Measurements from ENCODE around the gene SLC49A4.

The SLC49A4 gene

GRCh38 chr3:122880624-122881023 is 85.8 kb downstream of the SLC49A4 start:
- DNase-seq: no peak
- H3K4me3 ChIP-seq (ENCODE audit: low read depth, low read length): no peak overlapping the region

GRCh38 chr3:122882361-122882947 is 87.6 kb downstream of the SLC49A4 start:
- no peak overlapping the region for H2BK120ac ChIP-seq (ENCODE audit: insufficient read depth, low read length, poor library complexity)
- H3K36me3 ChIP-seq (ENCODE audit: control insufficient read depth in 1 of 2, insufficient read depth in 2 of 2, low read length in 2 of 2): peaks cover 3 to 6% of the 10 kb centered on the region in 2 experiments
- no peaks in the 10 kb centered on the region for H3K79me1 ChIP-seq (ENCODE audit: low read length)
- H4K12ac ChIP-seq (ENCODE audit: low read depth, low read length): no peak overlapping the region
- no peak overlapping the region for H3K4me2 ChIP-seq (ENCODE audit: low read length)
- H2AFZ ChIP-seq (ENCODE audit: insufficient read depth, low read length, poor library complexity): no peak overlapping the region
- H3K4me3 ChIP-seq (ENCODE audit: low read depth, low read length): no peak overlapping the region
- no peak for DNase-seq
- H3K27me3 ChIP-seq (ENCODE audit: insufficient read depth, low read length): no peaks in the 10 kb centered on the region
- H3K9me3 ChIP-seq (ENCODE audit: insufficient read depth, low read depth, low read length): no peaks in the 10 kb centered on the region
- no peak overlapping the region for H3K4ac ChIP-seq (ENCODE audit: low read depth, low read length)
- no peak overlapping the region for H4K91ac ChIP-seq (ENCODE audit: low read depth, low read length)
- H3K9ac ChIP-seq (ENCODE audit: low read length): no peak overlapping the region
- WGBS (ENCODE audit: extremely low coverage, insufficient coverage, insufficient read length): no CpG with 5 or more reads among the region's 2 CpGs
- no peak overlapping the region for H2AK5ac ChIP-seq (ENCODE audit: low read length)
- H2BK5ac ChIP-seq (ENCODE audit: low read depth, low read length, poor library complexity): no peak overlapping the region
- no peak overlapping the region for H3K14ac ChIP-seq (ENCODE audit: low read length)
- H3K4me1 ChIP-seq (ENCODE audit: control insufficient read depth in 1 of 2, insufficient read depth in 2 of 2, low read length in 2 of 2): no peaks in the 10 kb centered on the region
- no peaks in the 10 kb centered on the region for H3K79me2 ChIP-seq (ENCODE audit: control insufficient read depth, insufficient read depth, low read length, poor library complexity)
- no peak overlapping the region for H3K18ac ChIP-seq (ENCODE audit: low read length)
- H2BK12ac ChIP-seq (ENCODE audit: low read length): no peak overlapping the region
- H3K23ac ChIP-seq (ENCODE audit: low read length): no peak overlapping the region
- H4K8ac ChIP-seq (ENCODE audit: low read depth, low read length): no peak overlapping the region
- H3K27ac ChIP-seq (ENCODE audit: low read depth, low read length): no peak overlapping the region

More at GRCh38 chr3:122880624-122881023, 85.8 kb downstream of the SLC49A4 start:
- Histone ChIP-seq H3K4me1 (ENCODE audit: control insufficient read depth in 1 of 2, insufficient read depth in 2 of 2, low read length in 2 of 2) (no peaks in the 10 kb centered on the region), H2BK120ac (ENCODE audit: insufficient read depth, low read length, poor library complexity) (no peak overlapping the region), H3K27ac (ENCODE audit: low read depth, low read length) (no peak overlapping the region), H3K18ac (ENCODE audit: low read length) (no peak overlapping the region), H4K91ac (ENCODE audit: low read depth, low read length) (no peak overlapping the region), H3K9me3 (ENCODE audit: insufficient read depth, low read depth, low read length) (no peaks in the 10 kb centered on the region), H3K4me2 (ENCODE audit: low read length) (no peak overlapping the region), H2BK5ac (ENCODE audit: low read depth, low read length, poor library complexity) (no peak overlapping the region), H2AFZ (ENCODE audit: insufficient read depth, low read length, poor library complexity) (no peak overlapping the region), H3K27me3 (ENCODE audit: insufficient read depth, low read length) (no peaks in the 10 kb centered on the region), H4K8ac (ENCODE audit: low read depth, low read length) (no peak overlapping the region), H3K36me3 (ENCODE audit: control insufficient read depth in 1 of 2, insufficient read depth in 2 of 2, low read length in 2 of 2) (peaks cover 3 to 4% of the 10 kb centered on the region in 2 experiments), H3K9ac (ENCODE audit: low read length) (no peak overlapping the region), H3K23ac (ENCODE audit: low read length) (no peak overlapping the region), H3K14ac (ENCODE audit: low read length) (no peak overlapping the region), H3K4ac (ENCODE audit: low read depth, low read length) (no peak overlapping the region), H2AK5ac (ENCODE audit: low read length) (no peak overlapping the region), H4K12ac (ENCODE audit: low read depth, low read length) (no peak overlapping the region), H3K79me2 (ENCODE audit: control insufficient read depth, insufficient read depth, low read length, poor library complexity) (no peaks in the 10 kb centered on the region), H2BK12ac (ENCODE audit: low read length) (no peak overlapping the region), H3K79me1 (ENCODE audit: low read length) (no peaks in the 10 kb centered on the region)
- no CpG with 5 or more reads among the region's 4 CpGs for WGBS (ENCODE audit: extremely low coverage, insufficient coverage, insufficient read length)

- Histone ChIP-seq H3K18ac (ENCODE audit: low read length) (no peak overlapping the region), H3K4me1 (ENCODE audit: control insufficient read depth in 1 of 2, insufficient read depth in 2 of 2, low read length in 2 of 2) (peaks cover 8 to 12% of the 10 kb centered on the region in 2 experiments), H4K8ac (ENCODE audit: low read depth, low read length) (no peak overlapping the region), H3K27me3 (ENCODE audit: insufficient read depth, low read length) (no peaks in the 10 kb centered on the region), H3K79me2 (ENCODE audit: control insufficient read depth, insufficient read depth, low read length, poor library complexity) (no peaks in the 10 kb centered on the region), H2BK120ac (ENCODE audit: insufficient read depth, low read length, poor library complexity) (no peak overlapping the region), H3K14ac (ENCODE audit: low read length) (no peak overlapping the region), H2BK5ac (ENCODE audit: low read depth, low read length, poor library complexity) (no peak overlapping the region), H3K9ac (ENCODE audit: low read length) (no peak overlapping the region), H4K12ac (ENCODE audit: low read depth, low read length) (no peak overlapping the region), H3K4me3 (ENCODE audit: low read depth, low read length) (no peak overlapping the region), H2AK5ac (ENCODE audit: low read length) (no peak overlapping the region), H4K91ac (ENCODE audit: low read depth, low read length) (no peak overlapping the region), H3K4me2 (ENCODE audit: low read length) (no peak overlapping the region), H3K23ac (ENCODE audit: low read length) (no peak overlapping the region), H3K9me3 (ENCODE audit: insufficient read depth, low read depth, low read length) (no peaks in the 10 kb centered on the region), H3K27ac (ENCODE audit: low read depth, low read length) (no peak overlapping the region), H3K4ac (ENCODE audit: low read depth, low read length) (no peak overlapping the region), H2AFZ (ENCODE audit: insufficient read depth, low read length, poor library complexity) (no peak overlapping the region), H3K79me1 (ENCODE audit: low read length) (peaks cover 6% of the 10 kb centered on the region), H3K36me3 (ENCODE audit: control insufficient read depth in 1 of 2, insufficient read depth in 2 of 2, low read length in 2 of 2) (peaks cover 0 to 3% of the 10 kb centered on the region in 2 experiments), H2BK12ac (ENCODE audit: low read length) (no peak overlapping the region)
- DNase-seq: no peak
- WGBS (ENCODE audit: extremely low coverage, insufficient coverage, insufficient read length): no CpG with 5 or more reads among the region's 4 CpGs
Measured at GRCh38 chr3:122886251-122886650, 91.4 kb downstream of the SLC49A4 start.

- no peak overlapping the region for H3K4me2 ChIP-seq (ENCODE audit: low read length)
- H3K18ac ChIP-seq (ENCODE audit: low read length): no peak overlapping the region
- no peak overlapping the region for H4K91ac ChIP-seq (ENCODE audit: low read depth, low read length)
- no peak overlapping the region for H2AFZ ChIP-seq (ENCODE audit: insufficient read depth, low read length, poor library complexity)
- no peak overlapping the region for H4K8ac ChIP-seq (ENCODE audit: low read depth, low read length)
- H3K79me2 ChIP-seq (ENCODE audit: control insufficient read depth, insufficient read depth, low read length, poor library complexity): no peaks in the 10 kb centered on the region
- no peak overlapping the region for H4K12ac ChIP-seq (ENCODE audit: low read depth, low read length)
- no peak overlapping the region for H3K4me3 ChIP-seq (ENCODE audit: low read depth, low read length)
- no peak overlapping the region for H3K23ac ChIP-seq (ENCODE audit: low read length)
- H2AK5ac ChIP-seq (ENCODE audit: low read length): no peak overlapping the region
- no peak overlapping the region for H3K27ac ChIP-seq (ENCODE audit: low read depth, low read length)
- H3K27me3 ChIP-seq (ENCODE audit: insufficient read depth, low read length): no peaks in the 10 kb centered on the region
- no CpG with 5 or more reads among the region's 4 CpGs for WGBS (ENCODE audit: extremely low coverage, insufficient coverage, insufficient read length)
- DNase-seq: no peak
- H3K4me1 ChIP-seq (ENCODE audit: control insufficient read depth in 1 of 2, insufficient read depth in 2 of 2, low read length in 2 of 2): peaks cover 8 to 12% of the 10 kb centered on the region in 2 experiments
- H2BK5ac ChIP-seq (ENCODE audit: low read depth, low read length, poor library complexity): no peak overlapping the region
- no peak overlapping the region for H3K14ac ChIP-seq (ENCODE audit: low read length)
- H3K9me3 ChIP-seq (ENCODE audit: insufficient read depth, low read depth, low read length): no peaks in the 10 kb centered on the region
- H3K36me3 ChIP-seq (ENCODE audit: control insufficient read depth in 1 of 2, insufficient read depth in 2 of 2, low read length in 2 of 2): peaks cover 0 to 2% of the 10 kb centered on the region in 2 experiments
- no peak overlapping the region for H2BK120ac ChIP-seq (ENCODE audit: insufficient read depth, low read length, poor library complexity)
- H2BK12ac ChIP-seq (ENCODE audit: low read length): no peak overlapping the region
- H3K9ac ChIP-seq (ENCODE audit: low read length): no peak overlapping the region
- H3K4ac ChIP-seq (ENCODE audit: low read depth, low read length): no peak overlapping the region
- peaks cover 6% of the 10 kb centered on the region for H3K79me1 ChIP-seq (ENCODE audit: low read length)
Measured at GRCh38 chr3:122886946-122887345, 92.1 kb downstream of the SLC49A4 start.

All from trophoblast cell (in vitro differentiated cells and primary cell).